SK-N-SH treated with all-trans-retinoic acid at 6 μM for 48 hours (cell line): Measurements from ENCODE around the gene ZNF646.

Experiments used
- CREB5 ChIP-seq: fragments of 250-450 bp; sonication (Bioruptor Pico); IDR thresholded peaks from 2 replicates; pipeline ENCODE4 v1.5.1; 2020; ENCODE audit warnings: low read depth, mild to moderate bottlenecking, moderate library complexity
- CSDC2 ChIP-seq: fragments of 250-450 bp; sonication (Bioruptor Pico); IDR thresholded peaks from 2 replicates; pipeline ENCODE4 v1.5.0; 2020; ENCODE audit warnings: mild to moderate bottlenecking, moderate library complexity
- PATZ1 ChIP-seq: fragments of 250-450 bp; sonication (Bioruptor Pico); IDR thresholded peaks from 2 replicates; pipeline ENCODE4 v1.8.0; 2020; ENCODE audit warnings: mild to moderate bottlenecking, moderate library complexity, borderline replicate concordance
- ZC3H10 ChIP-seq: fragments of 250-450 bp; sonication (Bioruptor Pico); IDR thresholded peaks from 2 replicates; pipeline ENCODE4 v1.5.1; 2021; ENCODE audit warnings: mild to moderate bottlenecking, moderate library complexity
- ZFP3 ChIP-seq: fragments of 250-450 bp; sonication (Bioruptor Pico); IDR thresholded peaks from 2 replicates; pipeline ENCODE4 v1.5.0; 2020; ENCODE audit warnings: mild to moderate bottlenecking, moderate library complexity
- ZNF565 ChIP-seq: fragments of 450-650 bp; formaldehyde crosslinking; conservative IDR thresholded peaks from 2 replicates; pipeline ENCODE4 v1.5.0; 2020; ENCODE audit warnings: low read depth, mild to moderate bottlenecking, moderate library complexity

DNA sequence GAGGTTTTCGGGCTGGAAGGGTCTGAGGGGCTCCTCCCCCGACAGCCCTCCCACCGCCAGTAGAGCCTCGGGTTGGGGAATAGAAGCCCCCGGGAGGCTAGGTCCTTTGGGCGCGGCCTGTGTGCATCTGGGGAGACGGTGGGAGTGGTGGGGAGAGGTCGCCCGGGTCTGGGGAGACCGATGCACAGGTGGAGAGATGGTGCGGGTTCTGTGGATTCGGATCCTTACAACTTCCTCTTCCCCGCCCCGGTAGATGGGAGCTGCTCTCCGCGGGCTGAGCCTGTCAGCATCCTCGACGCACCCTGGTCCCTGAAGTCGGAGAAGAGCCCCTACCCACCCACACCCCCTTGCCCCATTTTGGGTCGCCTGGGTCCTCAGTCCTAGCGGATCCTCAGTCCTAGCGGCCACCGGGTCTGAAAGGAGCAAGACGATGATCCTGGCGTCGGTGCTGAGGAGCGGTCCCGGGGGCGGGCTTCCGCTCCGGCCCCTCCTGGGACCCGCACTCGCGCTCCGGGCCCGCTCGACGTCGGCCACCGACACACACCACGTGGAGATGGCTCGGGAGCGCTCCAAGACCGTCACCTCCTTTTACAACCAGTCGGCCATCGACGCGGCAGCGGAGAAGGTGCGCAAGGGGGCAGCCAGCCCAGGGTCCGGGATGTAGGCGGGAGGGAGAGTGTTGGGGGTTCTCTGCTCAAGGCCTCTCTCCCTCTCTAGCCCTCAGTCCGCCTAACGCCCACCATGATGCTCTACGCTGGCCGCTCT lies 34.8 kb downstream of the ZNF646 start:
- TF ChIP-seq ZNF565, result no peak
- no peak for TF ChIP-seq CREB5 (CRISPR knock-in tag)
- no peak for TF ChIP-seq PATZ1 (CRISPR knock-in tag)
- no peak for TF ChIP-seq ZC3H10 (CRISPR knock-in tag)
- no peak for TF ChIP-seq CSDC2 (CRISPR knock-in tag)
- no peak for TF ChIP-seq ZFP3
